KG1 (cell line): ENCODE measurements around the gene RCC1.
"Not testable (repeated sequence)": the region's sequence is repeated elsewhere in the genome, so short reads cannot be mapped to it uniquely, and the experiment has no call there.

ENCODE experiments used
- DNase-seq: peaks from one replicate; lab custom pipeline; 2025; lab: John Stamatoyannopoulos, UW

RCC1 gene

GRCh38 chr1:28505406-28506187 is at the start of gene RCC1:
Gene RCC1 (plus strand): TSS chr1:28506043. CDS start chr1:28529867, 23,824 bp downstream.
- peak; percentile 97 for DNase-seq

GRCh38 chr1:28456078-28456477 is 49.8 kb upstream of the RCC1 start:
- DNase-seq, result peak; percentile 62

GRCh38 chr1:28457678-28458077 is 48.2 kb upstream of the RCC1 start:
- no peak for DNase-seq

- no peak for DNase-seq
These were observed 47.3 kb upstream of the RCC1 start for GRCh38 chr1:28458237-28459228.

GRCh38 chr1:28466226-28466778 is 39.5 kb upstream of the RCC1 start:
- DNase-seq, result no peak

- no peak for DNase-seq
These were observed 35.7 kb upstream of the RCC1 start for GRCh38 chr1:28470146-28470545.

- not testable (repeated sequence) for DNase-seq
These were observed 26.3 kb upstream of the RCC1 start for GRCh38 chr1:28479497-28479896.

GRCh38 chr1:28480308-28480707 is 25.5 kb upstream of the RCC1 start:
- no peak for DNase-seq

GRCh38 chr1:28482138-28482537 is 23.7 kb upstream of the RCC1 start:
- no peak for DNase-seq

GRCh38 chr1:28482702-28483101 is 23.1 kb upstream of the RCC1 start:
- no peak for DNase-seq

- DNase-seq, result no peak
These were observed 11.1 kb upstream of the RCC1 start for GRCh38 chr1:28494737-28495136.

- DNase-seq, result no peak
These were observed 6.3 kb upstream of the RCC1 start for GRCh38 chr1:28499553-28499952.

- no peak for DNase-seq
These were observed 3.9 kb upstream of the RCC1 start for GRCh38 chr1:28501925-28502324.

- no peak for DNase-seq
These were observed 2.7 kb upstream of the RCC1 start for GRCh38 chr1:28503117-28503516.

GRCh38 chr1:28506907-28507246 is 1.0 kb downstream of the RCC1 start:
- DNase-seq, result no peak

- DNase-seq, result no peak
These were observed 1.4 kb downstream of the RCC1 start for GRCh38 chr1:28507247-28507645.

GRCh38 chr1:28507646-28508434 is 2.0 kb downstream of the RCC1 start:
- no peak for DNase-seq

GRCh38 chr1:28508435-28508754 is 2.6 kb downstream of the RCC1 start:
- no peak for DNase-seq

GRCh38 chr1:28509705-28510272 is 3.9 kb downstream of the RCC1 start:
- DNase-seq, result no peak

GRCh38 chr1:28510273-28510969 is 4.6 kb downstream of the RCC1 start:
- peak; percentile 36 for DNase-seq

- DNase-seq, result no peak
These were observed 5.2 kb downstream of the RCC1 start for GRCh38 chr1:28510970-28511440.
